HG02970 (cell line): Measurements from ENCODE around the gene FERMT2.

Experiments used
- ATAC-seq: cut with Tn5 transposase; IDR thresholded peaks from one replicate; pipeline ENCODE4 v1.9.1; 2021; ENCODE audit warnings: mild to moderate bottlenecking, moderate library complexity, moderate number of reproducible peaks; ENCODE audit not compliant: unreplicated experiment, low FRiP score

Gene FERMT2

GRCh38 chr14:52902971-52903619 is 47.8 kb downstream of the FERMT2 start:
- no peak for ATAC-seq

- no peak for ATAC-seq
Measured at GRCh38 chr14:52901357-52901980, 49.4 kb downstream of the FERMT2 start.

GRCh38 chr14:52900731-52901130 is 50.1 kb downstream of the FERMT2 start:
- no peak for ATAC-seq

GRCh38 chr14:52898496-52898895 is 52.4 kb downstream of the FERMT2 start:
- ATAC-seq: no peak

- no peak for ATAC-seq
Measured at GRCh38 chr14:52895000-52895399, 55.9 kb downstream of the FERMT2 start.

GRCh38 chr14:52891800-52892199 is 59.0 kb downstream of the FERMT2 start:
- no peak for ATAC-seq

GRCh38 chr14:52888839-52889838 is 61.7 kb downstream of the FERMT2 start:
- no peak for ATAC-seq

GRCh38 chr14:52888159-52888558 is 62.7 kb downstream of the FERMT2 start:
- no peak for ATAC-seq

GRCh38 chr14:52885230-52885629 is 65.6 kb downstream of the FERMT2 start:
- no peak for ATAC-seq

- no peak for ATAC-seq
Measured at GRCh38 chr14:52883658-52884057, 67.2 kb downstream of the FERMT2 start.

- ATAC-seq: no peak
Measured at GRCh38 chr14:52882824-52883223, 68.0 kb downstream of the FERMT2 start.

- no peak for ATAC-seq
Measured at GRCh38 chr14:52879958-52880357, 70.9 kb downstream of the FERMT2 start.

- no peak for ATAC-seq
Measured at GRCh38 chr14:52878946-52879345, 71.9 kb downstream of the FERMT2 start.

GRCh38 chr14:52878469-52878868 is 72.4 kb downstream of the FERMT2 start:
- no peak for ATAC-seq

GRCh38 chr14:52877628-52878027 is 73.2 kb downstream of the FERMT2 start:
- ATAC-seq: no peak

GRCh38 chr14:52876806-52877205 is 74.0 kb downstream of the FERMT2 start:
- ATAC-seq: no peak

- no peak for ATAC-seq
Measured at GRCh38 chr14:52876311-52876710, 74.5 kb downstream of the FERMT2 start.

GRCh38 chr14:52875707-52876106 is 75.1 kb downstream of the FERMT2 start:
- no peak for ATAC-seq

- no peak for ATAC-seq
Measured at GRCh38 chr14:52874389-52874788, 76.5 kb downstream of the FERMT2 start.

GRCh38 chr14:52873694-52874093 is 77.2 kb downstream of the FERMT2 start:
- no peak for ATAC-seq

- ATAC-seq: no peak
Measured at GRCh38 chr14:52873065-52873464, 77.8 kb downstream of the FERMT2 start.
